Esophagus muscularis mucosa (tissue), 4 donors: ENCODE measurements around the gene ZNF365.

Source experiments
- EP300 ChIP-seq: sonication (generic); formaldehyde crosslinking; IDR thresholded peaks from one replicate; pipeline ENCODE4 v1.6.1; 2017; ENCODE audit warnings: antibody characterized with exemption
- POLR2A ChIP-seq: fragments of 450-650 bp; IDR thresholded peaks from one replicate; pipeline ENCODE4 v1.6.1; 2017; ENCODE audit warnings: antibody characterized with exemption, moderate library complexity, mild to moderate bottlenecking, low read depth
- POLR2AphosphoS5 ChIP-seq, 2 donors: sonication (generic); formaldehyde crosslinking; IDR thresholded peaks; one replicate each; pipeline ENCODE4 v1.6.1; 2017; ENCODE audit warnings: antibody characterized with exemption in 2 of 2
- TF ChIP-seq, protein P1 (sequence below), 3 experiments: fragments of 200-600 bp in 2 of 3; fragments of 450-650 bp in 1 of 3; sonication (generic) in 2 of 3; IDR thresholded peaks; one replicate each; pipeline ENCODE4 v1.5.1; 2017 to 2019; ENCODE audit warnings: antibody characterized with exemption in 3 of 3, mild to moderate bottlenecking in 2 of 3, moderate library complexity in 1 of 3

DNA sequence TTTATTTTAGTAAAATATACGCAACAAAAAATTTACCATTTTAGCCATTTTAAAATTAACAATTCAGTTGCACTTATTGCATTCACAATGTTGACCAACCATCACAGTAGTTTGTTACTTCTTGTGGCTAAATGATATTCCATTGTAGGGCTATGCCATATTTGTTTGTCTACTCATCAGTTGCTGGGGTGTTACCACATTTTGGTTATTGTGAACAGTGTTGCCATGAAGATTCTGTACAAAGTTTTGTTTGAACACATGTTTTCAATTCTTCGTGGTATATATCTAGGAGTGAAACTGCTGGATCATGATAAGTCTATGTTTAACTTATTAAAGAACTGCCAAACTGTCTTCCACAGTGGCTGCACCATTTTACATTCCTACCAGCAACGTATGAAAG is 46.3 kb upstream of the ZNF365 start:
- TF ChIP-seq, protein P1, sequence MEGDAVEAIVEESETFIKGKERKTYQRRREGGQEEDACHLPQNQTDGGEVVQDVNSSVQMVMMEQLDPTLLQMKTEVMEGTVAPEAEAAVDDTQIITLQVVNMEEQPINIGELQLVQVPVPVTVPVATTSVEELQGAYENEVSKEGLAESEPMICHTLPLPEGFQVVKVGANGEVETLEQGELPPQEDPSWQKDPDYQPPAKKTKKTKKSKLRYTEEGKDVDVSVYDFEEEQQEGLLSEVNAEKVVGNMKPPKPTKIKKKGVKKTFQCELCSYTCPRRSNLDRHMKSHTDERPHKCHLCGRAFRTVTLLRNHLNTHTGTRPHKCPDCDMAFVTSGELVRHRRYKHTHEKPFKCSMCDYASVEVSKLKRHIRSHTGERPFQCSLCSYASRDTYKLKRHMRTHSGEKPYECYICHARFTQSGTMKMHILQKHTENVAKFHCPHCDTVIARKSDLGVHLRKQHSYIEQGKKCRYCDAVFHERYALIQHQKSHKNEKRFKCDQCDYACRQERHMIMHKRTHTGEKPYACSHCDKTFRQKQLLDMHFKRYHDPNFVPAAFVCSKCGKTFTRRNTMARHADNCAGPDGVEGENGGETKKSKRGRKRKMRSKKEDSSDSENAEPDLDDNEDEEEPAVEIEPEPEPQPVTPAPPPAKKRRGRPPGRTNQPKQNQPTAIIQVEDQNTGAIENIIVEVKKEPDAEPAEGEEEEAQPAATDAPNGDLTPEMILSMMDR (IDR thresholded peaks at IDR 0.05): no peak
- TF ChIP-seq POLR2A (no peak), POLR2AphosphoS5 (IDR thresholded peaks at IDR 0.05) (no peak), EP300 (no peak)
